ENCODE data around the gene CGAS.

CGAS gene

GRCh38 chr6:73477407-73477806 is 25.3 kb upstream of the CGAS start:
- Histone ChIP-seq H3K79me1 (ENCODE audit: low read length) (no peaks in the 10 kb centered on the region), H2BK120ac (ENCODE audit: low read depth, low read length) (no peak overlapping the region), H3K36me3 (ENCODE audit: control insufficient read depth, insufficient read depth, low read length) (peaks cover 8% of the 10 kb centered on the region), H2BK5ac (ENCODE audit: low read length) (no peak overlapping the region), H4K5ac (ENCODE audit: low read length) (no peak overlapping the region), H3K56ac (ENCODE audit: low read length) (no peak overlapping the region), H3K27me3 (ENCODE audit: insufficient read depth, low read length, poor library complexity) (no peaks in the 10 kb centered on the region), H3K4me2 (ENCODE audit: low read length) (no peak overlapping the region), H3K27ac (ENCODE audit: low read depth, low read length) (no peak overlapping the region), H4K8ac (ENCODE audit: low read depth, low read length) (no peak overlapping the region), H3K23ac (ENCODE audit: low read length) (no peak overlapping the region), H2AK5ac (ENCODE audit: low read length) (no peak overlapping the region), H3K4ac (ENCODE audit: low read depth, low read length) (no peak overlapping the region), H3K9ac (ENCODE audit: low read length) (no peak overlapping the region), H3K4me3 (ENCODE audit: low read length) (no peak overlapping the region), H3K4me1 (ENCODE audit: control insufficient read depth, low read depth, low read length) (no peaks in the 10 kb centered on the region), H3K79me2 (ENCODE audit: control insufficient read depth, insufficient read depth, low read length) (no peaks in the 10 kb centered on the region), H2BK15ac (replicated peaks; ENCODE audit: low read depth) (no peak overlapping the region), H3K18ac (ENCODE audit: low read length) (no peak overlapping the region)
- WGBS (ENCODE audit: extremely low coverage, insufficient coverage, low lambda C conversion rate): no CpG with 5 or more reads among the region's 4 CpGs
- no peak for DNase-seq

- H3K79me1 ChIP-seq (ENCODE audit: low read length): no peaks in the 10 kb centered on the region
- H3K27me3 ChIP-seq (ENCODE audit: insufficient read depth, low read length, poor library complexity): no peaks in the 10 kb centered on the region
- H2BK120ac ChIP-seq (ENCODE audit: low read depth, low read length): no peak overlapping the region
- no peaks in the 10 kb centered on the region for H3K79me2 ChIP-seq (ENCODE audit: control insufficient read depth, insufficient read depth, low read length)
- H3K56ac ChIP-seq (ENCODE audit: low read length): no peak overlapping the region
- H4K5ac ChIP-seq (ENCODE audit: low read length): no peak overlapping the region
- no CpG with 5 or more reads among the region's 10 CpGs for WGBS (ENCODE audit: extremely low coverage, insufficient coverage, low lambda C conversion rate)
- no peak for DNase-seq
- no peak overlapping the region for H3K27ac ChIP-seq (ENCODE audit: low read depth, low read length)
- no peak overlapping the region for H3K4me3 ChIP-seq (ENCODE audit: low read length)
- H3K4ac ChIP-seq (ENCODE audit: low read depth, low read length): no peak overlapping the region
- no peaks in the 10 kb centered on the region for H3K4me1 ChIP-seq (ENCODE audit: control insufficient read depth, low read depth, low read length)
- H2BK15ac ChIP-seq (replicated peaks; ENCODE audit: low read depth): no peak overlapping the region
- H3K18ac ChIP-seq (ENCODE audit: low read length): no peak overlapping the region
- no peak overlapping the region for H2AK5ac ChIP-seq (ENCODE audit: low read length)
- H4K8ac ChIP-seq (ENCODE audit: low read depth, low read length): no peak overlapping the region
- peaks cover 5% of the 10 kb centered on the region for H3K36me3 ChIP-seq (ENCODE audit: control insufficient read depth, insufficient read depth, low read length)
- no peak overlapping the region for H3K4me2 ChIP-seq (ENCODE audit: low read length)
- H3K9ac ChIP-seq (ENCODE audit: low read length): no peak overlapping the region
- no peak overlapping the region for H2BK5ac ChIP-seq (ENCODE audit: low read length)
- H3K23ac ChIP-seq (ENCODE audit: low read length): no peak overlapping the region
These were observed 24.6 kb upstream of the CGAS start for GRCh38 chr6:73476723-73477122.

DNA sequence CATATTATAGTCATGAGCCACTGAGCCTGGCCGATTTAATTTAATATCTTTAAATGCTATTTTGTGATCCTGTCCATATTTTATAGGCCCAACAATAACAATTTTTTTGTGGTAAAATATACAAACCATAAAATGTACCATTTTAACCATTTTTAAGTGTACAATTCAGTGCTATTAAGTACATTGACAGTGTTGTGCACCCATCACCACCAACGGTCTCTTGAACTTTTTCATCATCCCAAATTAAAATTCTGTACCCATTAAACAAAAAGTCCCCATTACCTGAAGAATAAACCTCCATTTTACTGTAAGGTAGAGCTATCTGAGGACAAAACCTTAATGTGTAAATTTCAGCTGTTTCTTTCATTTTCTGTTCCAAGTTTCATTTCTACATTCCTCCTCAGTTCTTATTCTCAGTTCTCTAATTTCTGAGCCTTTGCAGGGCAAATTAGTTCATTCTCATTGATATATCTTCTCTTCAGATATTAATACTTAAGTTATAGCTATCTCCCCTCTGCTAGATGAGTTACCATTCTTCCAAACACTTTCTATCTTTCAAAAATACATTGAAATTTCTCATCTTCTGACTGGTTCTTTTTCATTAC is 19.7 kb upstream of the CGAS start:
- Histone ChIP-seq H3K27me3 (ENCODE audit: insufficient read depth, low read length, poor library complexity) (no peaks in the 10 kb centered on the region), H3K56ac (ENCODE audit: low read length) (no peak overlapping the region)
- no CpG with 5 or more reads among the region's 2 CpGs for WGBS (ENCODE audit: extremely low coverage, insufficient coverage, low lambda C conversion rate)

DNA sequence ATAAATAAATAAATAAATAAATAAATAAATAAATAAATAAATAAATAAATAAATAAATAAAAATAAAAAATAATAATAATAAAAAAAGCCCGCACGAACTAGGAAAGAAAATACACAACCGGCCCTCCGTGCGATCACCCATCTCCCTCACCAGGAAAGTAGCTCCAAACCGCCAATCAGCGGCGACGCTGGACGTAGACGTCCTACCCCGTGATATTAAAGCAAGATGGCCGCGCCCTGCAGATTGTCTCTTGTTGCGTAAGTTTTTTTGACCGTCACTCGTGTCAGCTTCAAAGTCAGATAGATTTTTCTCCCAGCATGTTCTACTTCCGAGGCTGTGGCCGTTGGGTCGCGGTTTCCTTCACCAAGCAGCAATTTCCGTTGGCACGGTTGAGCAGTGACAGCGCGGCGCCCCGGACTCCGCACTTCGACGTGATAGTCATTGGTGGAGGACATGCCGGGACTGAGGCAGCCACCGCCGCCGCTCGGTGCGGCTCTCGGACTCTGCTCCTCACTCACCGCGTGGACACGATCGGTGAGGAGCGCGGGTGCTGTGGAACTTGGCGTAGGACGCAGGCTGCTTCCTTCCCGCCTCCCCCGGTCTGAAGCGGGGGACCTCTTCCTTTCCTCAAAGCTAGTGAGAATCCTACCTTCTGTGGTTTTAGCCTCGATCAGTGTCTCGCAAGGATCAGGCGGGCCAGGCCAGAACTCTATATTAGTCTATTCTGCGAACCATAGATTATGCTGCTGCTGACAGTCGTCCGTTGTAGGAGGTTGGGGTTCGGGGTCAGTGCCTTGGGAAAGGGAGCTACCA is 9.6 kb upstream of the CGAS start, which contains the start of gene MTO1:
Gene MTO1 (plus strand): TSS at position 201 of the 814 bp plus-strand sequence. CDS start 118 bp downstream, at position 319.
- H3K9ac ChIP-seq (ENCODE audit: low read length): peak within 1 kb of the TSS; percentile 83
- H4K5ac ChIP-seq (ENCODE audit: low read length): no peak within 1 kb of the TSS
- H3K36me3 ChIP-seq (ENCODE audit: control insufficient read depth, insufficient read depth, low read length): no peaks in the 10 kb centered on the region
- H3K23ac ChIP-seq (ENCODE audit: low read length): peak within 1 kb of the TSS; percentile 69
- peak within 1 kb of the TSS; percentile 90 for H3K4me3 ChIP-seq (ENCODE audit: low read length)
- peak within 1 kb of the TSS; percentile 43 for H3K18ac ChIP-seq (ENCODE audit: low read length)
- H2AK5ac ChIP-seq (ENCODE audit: low read length): no peak within 1 kb of the TSS
- peaks cover 3% of the 10 kb centered on the region for H3K79me1 ChIP-seq (ENCODE audit: low read length)
- H3K27ac ChIP-seq (ENCODE audit: low read depth, low read length): peak within 1 kb of the TSS; percentile 51
- peak within 1 kb of the TSS; percentile 82 for H3K4ac ChIP-seq (ENCODE audit: low read depth, low read length)
- H3K4me1 ChIP-seq (ENCODE audit: control insufficient read depth, low read depth, low read length): no peaks in the 10 kb centered on the region
- H2BK120ac ChIP-seq (ENCODE audit: low read depth, low read length): no peak within 1 kb of the TSS
- peak within 1 kb of the TSS; percentile 64 for H3K4me2 ChIP-seq (ENCODE audit: low read length)
- H4K8ac ChIP-seq (ENCODE audit: low read depth, low read length): peak within 1 kb of the TSS; percentile 81
- WGBS (ENCODE audit: extremely low coverage, insufficient coverage, low lambda C conversion rate): no CpG with 5 or more reads among the region's 55 CpGs
- H2BK5ac ChIP-seq (ENCODE audit: low read length): peak within 1 kb of the TSS; percentile 27
- H3K56ac ChIP-seq (ENCODE audit: low read length): peak within 1 kb of the TSS; percentile 99
- DNase-seq: peak; percentile 91
- H3K79me2 ChIP-seq (ENCODE audit: control insufficient read depth, insufficient read depth, low read length): peaks cover 3% of the 10 kb centered on the region
- no peaks in the 10 kb centered on the region for H3K27me3 ChIP-seq (ENCODE audit: insufficient read depth, low read length, poor library complexity)
- H2BK15ac ChIP-seq (replicated peaks; ENCODE audit: low read depth): no peak within 1 kb of the TSS

More for the DNA sequence above, 19.7 kb upstream of the CGAS start:
- Histone ChIP-seq H3K9ac (ENCODE audit: low read length) (no peak overlapping the region), H3K79me1 (ENCODE audit: low read length) (no peaks in the 10 kb centered on the region), H2BK5ac (ENCODE audit: low read length) (no peak overlapping the region), H3K23ac (ENCODE audit: low read length) (no peak overlapping the region), H4K5ac (ENCODE audit: low read length) (no peak overlapping the region), H3K4me2 (ENCODE audit: low read length) (no peak overlapping the region), H3K36me3 (ENCODE audit: control insufficient read depth, insufficient read depth, low read length) (peaks cover 5% of the 10 kb centered on the region), H4K8ac (ENCODE audit: low read depth, low read length) (no peak overlapping the region), H3K27ac (ENCODE audit: low read depth, low read length) (no peak overlapping the region), H3K18ac (ENCODE audit: low read length) (no peak overlapping the region), H3K4me3 (ENCODE audit: low read length) (no peak overlapping the region), H3K79me2 (ENCODE audit: control insufficient read depth, insufficient read depth, low read length) (no peaks in the 10 kb centered on the region), H2BK120ac (ENCODE audit: low read depth, low read length) (no peak overlapping the region), H2BK15ac (replicated peaks; ENCODE audit: low read depth) (no peak overlapping the region), H3K4ac (ENCODE audit: low read depth, low read length) (no peak overlapping the region), H3K4me1 (ENCODE audit: control insufficient read depth, low read depth, low read length) (no peaks in the 10 kb centered on the region), H2AK5ac (ENCODE audit: low read length) (no peak overlapping the region)
- DNase-seq: no peak

- Histone ChIP-seq H3K27me3 (ENCODE audit: insufficient read depth, low read length, poor library complexity) (no peaks in the 10 kb centered on the region), H3K36me3 (ENCODE audit: control insufficient read depth, insufficient read depth, low read length) (no peaks in the 10 kb centered on the region), H2BK5ac (ENCODE audit: low read length) (no peak overlapping the region), H3K4me2 (ENCODE audit: low read length) (no peak overlapping the region), H2BK120ac (ENCODE audit: low read depth, low read length) (no peak overlapping the region), H3K4me1 (ENCODE audit: control insufficient read depth, low read depth, low read length) (no peaks in the 10 kb centered on the region), H3K4ac (ENCODE audit: low read depth, low read length) (no peak overlapping the region), H2AK5ac (ENCODE audit: low read length) (no peak overlapping the region), H4K8ac (ENCODE audit: low read depth, low read length) (no peak overlapping the region), H3K9ac (ENCODE audit: low read length) (no peak overlapping the region), H3K56ac (ENCODE audit: low read length) (no peak overlapping the region), H3K23ac (ENCODE audit: low read length) (no peak overlapping the region), H4K5ac (ENCODE audit: low read length) (no peak overlapping the region), H3K27ac (ENCODE audit: low read depth, low read length) (no peak overlapping the region), H3K4me3 (ENCODE audit: low read length) (no peak overlapping the region), H2BK15ac (replicated peaks; ENCODE audit: low read depth) (no peak overlapping the region), H3K79me2 (ENCODE audit: control insufficient read depth, insufficient read depth, low read length) (peaks cover 3% of the 10 kb centered on the region), H3K18ac (ENCODE audit: low read length) (no peak overlapping the region), H3K79me1 (ENCODE audit: low read length) (peaks cover 3% of the 10 kb centered on the region)
- DNase-seq: no peak
- no CpG with 5 or more reads among the region's 5 CpGs for WGBS (ENCODE audit: extremely low coverage, insufficient coverage, low lambda C conversion rate)
These were observed 8.0 kb upstream of the CGAS start for GRCh38 chr6:73460056-73460455.
